ENCODE measurements around the gene PKHD1.

PKHD1 gene

DNA sequence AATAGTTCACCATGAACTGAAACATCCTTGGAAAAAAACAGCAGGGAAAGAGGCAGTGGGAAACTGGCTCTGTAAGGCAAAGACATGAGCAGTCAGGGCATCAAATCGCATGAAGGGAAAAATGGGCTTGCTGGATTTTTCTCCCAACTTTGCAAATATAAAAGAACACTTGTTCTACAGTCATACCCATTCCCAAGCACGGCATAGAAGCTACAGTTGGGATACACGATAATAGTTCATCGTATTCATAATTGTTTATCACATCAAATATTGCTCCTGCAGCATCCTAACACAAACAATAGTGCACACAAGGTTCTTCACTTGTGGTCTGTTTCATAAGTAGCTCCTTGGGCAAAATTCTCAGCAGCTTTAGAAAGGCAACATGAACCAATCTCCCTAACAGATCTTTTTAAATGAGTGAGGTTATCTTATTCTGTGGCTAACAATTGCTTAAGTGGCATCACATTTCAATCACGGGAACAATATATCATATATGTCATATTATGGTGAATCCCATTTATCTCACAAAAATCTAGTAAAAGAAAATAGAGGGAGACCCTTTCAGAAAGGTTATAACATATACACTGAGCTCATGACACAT lies 243.9 kb downstream of the PKHD1 start:
- H3K4me3 ChIP-seq (ENCODE audit: control insufficient read depth, low read depth, low read length) = no peak overlapping the region
- no peak for DNase-seq (ENCODE audit: low read depth)
- TF ChIP-seq, protein P1, sequence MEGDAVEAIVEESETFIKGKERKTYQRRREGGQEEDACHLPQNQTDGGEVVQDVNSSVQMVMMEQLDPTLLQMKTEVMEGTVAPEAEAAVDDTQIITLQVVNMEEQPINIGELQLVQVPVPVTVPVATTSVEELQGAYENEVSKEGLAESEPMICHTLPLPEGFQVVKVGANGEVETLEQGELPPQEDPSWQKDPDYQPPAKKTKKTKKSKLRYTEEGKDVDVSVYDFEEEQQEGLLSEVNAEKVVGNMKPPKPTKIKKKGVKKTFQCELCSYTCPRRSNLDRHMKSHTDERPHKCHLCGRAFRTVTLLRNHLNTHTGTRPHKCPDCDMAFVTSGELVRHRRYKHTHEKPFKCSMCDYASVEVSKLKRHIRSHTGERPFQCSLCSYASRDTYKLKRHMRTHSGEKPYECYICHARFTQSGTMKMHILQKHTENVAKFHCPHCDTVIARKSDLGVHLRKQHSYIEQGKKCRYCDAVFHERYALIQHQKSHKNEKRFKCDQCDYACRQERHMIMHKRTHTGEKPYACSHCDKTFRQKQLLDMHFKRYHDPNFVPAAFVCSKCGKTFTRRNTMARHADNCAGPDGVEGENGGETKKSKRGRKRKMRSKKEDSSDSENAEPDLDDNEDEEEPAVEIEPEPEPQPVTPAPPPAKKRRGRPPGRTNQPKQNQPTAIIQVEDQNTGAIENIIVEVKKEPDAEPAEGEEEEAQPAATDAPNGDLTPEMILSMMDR (IDR thresholded peaks at IDR 0.05; ENCODE audit: control insufficient read depth, insufficient read depth, low read depth, low read length, missing control alignments) = no peak

DNA sequence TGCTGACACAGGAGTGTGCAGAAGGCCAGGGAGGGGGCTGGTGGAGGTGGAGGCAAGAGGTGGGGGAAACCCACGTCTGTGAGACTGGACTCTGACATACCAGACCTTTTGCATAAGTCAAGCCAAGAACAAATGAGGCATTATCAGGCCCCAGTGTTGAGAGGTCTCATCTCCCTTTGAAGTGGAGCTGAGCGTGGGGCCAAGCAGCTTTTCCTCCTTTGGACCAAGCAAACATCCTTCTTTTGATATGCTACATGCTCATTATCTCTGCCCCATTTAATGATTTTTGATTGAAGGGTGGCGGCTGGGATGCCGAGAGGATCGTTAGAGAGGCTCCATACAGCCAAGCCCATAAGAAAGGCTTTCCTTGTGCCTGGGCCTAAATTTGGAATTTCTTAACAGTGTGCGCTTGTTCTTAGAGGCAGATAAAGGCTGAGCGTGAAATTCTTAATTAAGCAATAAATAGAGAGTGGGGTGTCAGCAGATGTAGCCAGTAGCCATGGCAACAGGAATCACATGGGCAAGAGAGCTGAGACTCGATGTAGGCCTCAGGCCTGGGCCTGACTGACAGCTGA lies 244.5 kb downstream of the PKHD1 start:
- H3K4me3 ChIP-seq (ENCODE audit: control insufficient read depth, low read depth, low read length) = no peak overlapping the region
- TF ChIP-seq, protein P1 (IDR thresholded peaks at IDR 0.05; ENCODE audit: control insufficient read depth, insufficient read depth, low read depth, low read length, missing control alignments) = no peak
- no peak for DNase-seq (ENCODE audit: low read depth)

DNA sequence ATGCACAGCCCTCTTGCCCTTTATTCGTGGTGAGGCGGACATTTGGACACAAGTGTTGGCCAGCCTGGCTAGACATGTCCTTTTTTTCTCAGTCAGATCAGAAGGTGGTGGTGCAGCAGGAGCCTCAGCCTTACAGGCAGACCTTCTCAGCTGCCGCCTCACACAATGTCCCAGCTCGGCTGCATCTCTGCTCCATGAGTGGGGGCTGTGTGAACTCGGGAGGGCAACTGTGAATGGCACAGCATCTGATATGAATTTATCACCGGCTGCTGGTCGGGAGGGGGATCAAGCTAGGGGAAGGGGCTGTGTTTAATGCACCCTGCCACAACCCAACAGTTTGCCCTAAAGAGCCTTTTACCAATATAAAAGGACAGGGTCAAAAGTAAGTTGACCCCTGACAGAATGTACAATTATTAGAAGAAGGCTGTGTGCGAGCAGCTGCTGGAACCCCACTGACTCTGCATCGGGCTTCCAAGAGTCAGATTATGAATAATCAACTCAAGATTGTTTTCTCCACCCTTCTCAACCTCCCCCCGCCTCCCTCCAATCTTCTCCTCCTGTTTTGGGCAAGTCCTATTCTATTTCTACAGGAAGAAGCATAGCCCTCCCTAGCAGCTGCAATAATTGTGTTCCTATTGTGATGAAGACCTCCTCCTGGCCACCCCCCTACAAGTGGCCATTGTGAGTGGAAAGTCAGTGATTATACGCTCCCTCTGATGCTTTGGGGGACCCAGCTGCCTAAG lies 245.2 kb downstream of the PKHD1 start:
- TF ChIP-seq, protein P1 (IDR thresholded peaks at IDR 0.05; ENCODE audit: control insufficient read depth, insufficient read depth, low read depth, low read length, missing control alignments) = no peak
- H3K4me3 ChIP-seq (ENCODE audit: control insufficient read depth, low read depth, low read length) = no peak overlapping the region
- no peak for DNase-seq (ENCODE audit: low read depth)

DNA sequence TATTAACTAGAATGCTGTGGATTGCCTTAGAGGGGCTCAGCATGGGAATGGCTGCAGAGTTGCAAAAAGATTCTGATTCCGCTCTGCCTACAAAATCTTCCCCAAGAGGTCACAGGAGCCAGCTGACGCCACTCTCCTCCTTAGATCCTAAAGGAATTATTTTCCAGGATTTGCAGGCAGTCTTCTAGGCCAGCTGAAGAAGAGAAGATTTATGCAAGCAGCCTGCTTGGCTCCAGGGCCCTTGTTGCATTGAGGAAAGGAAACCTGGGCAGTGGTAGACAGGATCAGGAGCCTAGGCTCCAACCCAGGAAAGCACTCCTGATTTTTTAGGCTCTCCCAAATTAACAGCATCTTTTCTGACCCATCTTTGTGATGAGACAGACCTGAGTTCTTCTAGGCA lies 245.8 kb downstream of the PKHD1 start:
- DNase-seq (ENCODE audit: low read depth) = no peak
- H3K4me3 ChIP-seq (ENCODE audit: control insufficient read depth, low read depth, low read length) = no peak overlapping the region
- TF ChIP-seq, protein P1 (IDR thresholded peaks at IDR 0.05; ENCODE audit: control insufficient read depth, insufficient read depth, low read depth, low read length, missing control alignments) = no peak

DNA sequence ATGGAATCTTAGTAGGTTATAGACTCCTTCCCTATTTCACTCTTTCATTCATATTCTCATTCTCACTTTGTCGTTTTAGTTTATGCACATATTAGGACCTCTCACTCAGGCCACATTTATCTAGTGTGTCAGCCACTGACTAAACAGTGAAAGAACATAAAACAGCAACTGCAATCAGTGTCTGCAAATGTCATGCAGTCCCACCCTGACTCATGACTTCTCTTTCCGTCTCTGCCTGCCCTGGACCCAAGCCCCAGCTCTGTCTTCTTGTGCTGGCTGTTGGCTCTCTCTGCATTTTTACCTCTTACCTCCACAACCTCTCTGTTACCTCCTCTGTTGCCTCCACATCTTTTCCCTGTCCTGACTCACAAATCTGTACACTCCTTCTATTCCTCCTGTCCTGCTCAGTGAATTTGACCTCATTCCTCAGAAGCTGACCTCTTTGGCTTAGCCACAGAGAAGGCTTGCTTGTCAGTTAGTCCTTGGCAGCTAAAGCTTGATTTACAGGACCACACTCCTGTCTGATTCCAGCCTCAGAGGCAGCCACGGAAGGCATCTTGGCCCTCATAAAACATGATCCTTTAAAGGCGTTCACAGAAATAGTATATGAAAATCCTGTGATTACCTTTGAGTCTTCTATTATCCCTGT lies 247.6 kb downstream of the PKHD1 start:
- no peak for DNase-seq (ENCODE audit: low read depth)
- TF ChIP-seq, protein P1 (IDR thresholded peaks at IDR 0.05; ENCODE audit: control insufficient read depth, insufficient read depth, low read depth, low read length, missing control alignments) = no peak
- H3K4me3 ChIP-seq (ENCODE audit: control insufficient read depth, low read depth, low read length) = no peak overlapping the region

DNA sequence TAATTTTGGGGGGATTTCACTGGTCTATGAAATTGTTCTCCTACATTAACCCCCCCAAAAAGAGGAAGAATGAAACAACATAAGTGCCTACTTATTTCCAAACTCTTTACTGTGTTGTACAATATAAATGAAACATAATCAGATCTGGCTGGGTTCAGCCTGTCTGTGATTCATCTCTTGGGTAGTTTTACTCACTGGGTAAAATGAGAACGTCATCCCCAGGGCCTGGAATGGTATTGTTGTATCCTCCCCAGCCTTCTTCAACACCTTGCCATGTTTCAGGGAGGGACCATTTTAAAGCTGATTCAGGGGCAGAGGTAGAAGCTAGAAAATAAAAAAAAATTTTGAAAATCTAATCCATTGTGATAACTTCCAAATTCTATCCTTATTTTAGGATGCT lies 256.7 kb downstream of the PKHD1 start:
- TF ChIP-seq, protein P1 (IDR thresholded peaks at IDR 0.05; ENCODE audit: control insufficient read depth, insufficient read depth, low read depth, low read length, missing control alignments) = no peak
- DNase-seq (ENCODE audit: low read depth) = no peak
- no peak overlapping the region for H3K4me3 ChIP-seq (ENCODE audit: control insufficient read depth, low read depth, low read length)
